ENCODE results near the gene TSPAN31.

GRCh38 chr12:57751432-57751787 lies 6.6 kb downstream of the TSPAN31 start:
- TF ChIP-seq BHLHE40 (IDR thresholded peaks at IDR 0.05; ENCODE audit: borderline replicate concordance) (no peak), ZNF384 (IDR thresholded peaks at IDR 0.05) (no peak), FOXK2 (IDR thresholded peaks at IDR 0.05) (no peak), NFRKB (IDR thresholded peaks at IDR 0.05) (no peak), HDGF (IDR thresholded peaks at IDR 0.05; ENCODE audit: borderline replicate concordance) (no peak), SP1 (IDR thresholded peaks at IDR 0.05) (no peak), TARDBP (IDR thresholded peaks at IDR 0.05) (no peak), SUZ12 (IDR thresholded peaks at IDR 0.05) (no peak), ARNT (IDR thresholded peaks at IDR 0.05) (no peak), FOXA1 (IDR thresholded peaks at IDR 0.05) (no peak), FOXM1 (IDR thresholded peaks at IDR 0.05; ENCODE audit: borderline replicate concordance) (no peak), ELF4 (IDR thresholded peaks at IDR 0.05) (no peak)
- TF ChIP-seq, protein P1, sequence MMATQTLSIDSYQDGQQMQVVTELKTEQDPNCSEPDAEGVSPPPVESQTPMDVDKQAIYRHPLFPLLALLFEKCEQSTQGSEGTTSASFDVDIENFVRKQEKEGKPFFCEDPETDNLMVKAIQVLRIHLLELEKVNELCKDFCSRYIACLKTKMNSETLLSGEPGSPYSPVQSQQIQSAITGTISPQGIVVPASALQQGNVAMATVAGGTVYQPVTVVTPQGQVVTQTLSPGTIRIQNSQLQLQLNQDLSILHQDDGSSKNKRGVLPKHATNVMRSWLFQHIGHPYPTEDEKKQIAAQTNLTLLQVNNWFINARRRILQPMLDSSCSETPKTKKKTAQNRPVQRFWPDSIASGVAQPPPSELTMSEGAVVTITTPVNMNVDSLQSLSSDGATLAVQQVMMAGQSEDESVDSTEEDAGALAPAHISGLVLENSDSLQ (IDR thresholded peaks at IDR 0.05), result no peak
